HepG2 (cell line): ENCODE data around the gene DPP3. TPM values are rescaled to one million over a fixed set of nuclear protein-coding genes. Genes with fewer than 3 reads are reported as not detected.

Experiments used
- BORCS8-MEF2B ChIP-seq: sonication (generic); formaldehyde crosslinking; IDR thresholded peaks from 2 replicates; pipeline ENCODE4 v1.8.0; 2022; ENCODE audit warnings: mild to moderate bottlenecking, missing genetic modification reagents
- DBP ChIP-seq: sonication (generic); formaldehyde crosslinking; IDR thresholded peaks from 2 replicates; pipeline ENCODE4 v1.4.0; 2020; ENCODE audit warnings: missing genetic modification reagents; ENCODE audit errors: not compliant biosample characterization
- ERF ChIP-seq: IDR thresholded peaks from 2 replicates; pipeline ENCODE4 v1.6.1; 2018; ENCODE audit warnings: missing biosample characterization, missing genetic modification reagents
- FOXO4 ChIP-seq: sonication (generic); formaldehyde crosslinking; conservative IDR thresholded peaks from 2 replicates; pipeline ENCODE4 v1.8.1; 2023; ENCODE audit warnings: missing genetic modification reagents
- HNF4A ChIP-seq: sonication (generic); formaldehyde crosslinking; IDR thresholded peaks from 2 replicates; pipeline ENCODE4 v1.4.0; 2020; ENCODE audit warnings: missing genetic modification reagents
- HOMEZ ChIP-seq: IDR thresholded peaks from 2 replicates; pipeline ENCODE4 v1.6.1; 2016; ENCODE audit warnings: low read depth
- HOXA7 ChIP-seq: sonication (generic); formaldehyde crosslinking; IDR thresholded peaks from 2 replicates; pipeline ENCODE4 v1.8.1; 2022; ENCODE audit warnings: mild to moderate bottlenecking, missing genetic modification reagents, moderate library complexity
- IRF2 ChIP-seq: IDR thresholded peaks from 2 replicates; pipeline ENCODE4 v1.6.1; 2018; ENCODE audit warnings: missing genetic modification reagents, missing compliant biosample characterization
- PHF21A ChIP-seq: sonication (generic); formaldehyde crosslinking; IDR thresholded peaks from 2 replicates; pipeline ENCODE4 v1.5.0; 2020; ENCODE audit warnings: mild to moderate bottlenecking, missing genetic modification reagents
- RBFOX2 ChIP-seq: fragments of 200-400 bp; formaldehyde crosslinking; IDR thresholded peaks from 2 replicates; pipeline ENCODE4 v1.6.1; 2017; ENCODE audit warnings: low read depth, mild to moderate bottlenecking, low read length
- ZBTB37 ChIP-seq: sonication (generic); formaldehyde crosslinking; IDR thresholded peaks from 2 replicates; pipeline ENCODE4 v1.4.0; 2020; ENCODE audit warnings: mild to moderate bottlenecking, missing genetic modification reagents
- ZBTB44 ChIP-seq: sonication (generic); formaldehyde crosslinking; IDR thresholded peaks from 2 replicates; pipeline ENCODE4 v1.4.0; 2020; ENCODE audit warnings: missing genetic modification reagents
- ZFP90 ChIP-seq: sonication (generic); formaldehyde crosslinking; IDR thresholded peaks from 2 replicates; pipeline ENCODE4 v1.8.0; 2022; ENCODE audit warnings: missing genetic modification reagents, mild to moderate bottlenecking, inconsistent platforms, borderline replicate concordance
- ZFY ChIP-seq: sonication (generic); formaldehyde crosslinking; IDR thresholded peaks from 2 replicates; pipeline ENCODE4 v1.4.0; 2020; ENCODE audit warnings: missing genetic modification reagents
- ZNF205 ChIP-seq: IDR thresholded peaks from 2 replicates; pipeline ENCODE4 v1.6.1; 2018; ENCODE audit warnings: missing biosample characterization, missing genetic modification reagents
- ZNF546 ChIP-seq: sonication (generic); formaldehyde crosslinking; conservative IDR thresholded peaks from 2 replicates; pipeline ENCODE4 v1.8.1; 2023; ENCODE audit warnings: mild to moderate bottlenecking, missing genetic modification reagents
- ZNF547 ChIP-seq: sonication (generic); formaldehyde crosslinking; IDR thresholded peaks from 2 replicates; pipeline ENCODE4 v1.5.1; 2020; ENCODE audit warnings: mild to moderate bottlenecking, missing genetic modification reagents
- ZNF776 ChIP-seq: sonication (generic); formaldehyde crosslinking; IDR thresholded peaks from 2 replicates; pipeline ENCODE4 v1.4.0; 2020; ENCODE audit warnings: mild to moderate bottlenecking, missing genetic modification reagents
- ZNF777 ChIP-seq: sonication (generic); formaldehyde crosslinking; IDR thresholded peaks from 2 replicates; pipeline ENCODE4 v1.4.0; 2020; ENCODE audit warnings: missing genetic modification reagents
- ZNF782 ChIP-seq: sonication (generic); formaldehyde crosslinking; IDR thresholded peaks from 2 replicates; pipeline ENCODE4 v1.4.0; 2020; ENCODE audit warnings: missing genetic modification reagents, mild to moderate bottlenecking, borderline replicate concordance
- ZNF790 ChIP-seq: sonication (generic); formaldehyde crosslinking; IDR thresholded peaks from 2 replicates; pipeline ENCODE4 v1.8.0; 2022; ENCODE audit warnings: missing genetic modification reagents, mild to moderate bottlenecking, borderline replicate concordance
- ZSCAN30 ChIP-seq: sonication (generic); formaldehyde crosslinking; IDR thresholded peaks from 2 replicates; pipeline ENCODE4 v1.5.0; 2020; ENCODE audit warnings: mild to moderate bottlenecking, missing genetic modification reagents
- polyA plus RNA-seq, 8 experiments: library from polyadenylated mRNA; depleted of rRNA in 3 of 8; stranded (reverse) in 7 of 8; unstranded in 1 of 8; fragments of >200 nt; fragmentation: Illumina TruSeq in 4 of 8; extraction: Trizol in 4 of 8; gene quantifications; 2 replicates each; pipeline versions ENCODE4 v1.2.1 to v1.2.3, GENCODE V29; 2011 to 2016; ENCODE audit warnings: low read depth in 4 of 8, missing spikeins in 1 of 8, mixed read lengths in 1 of 8; ENCODE audit not compliant: insufficient read depth in 1 of 8
- total RNA-seq, 5 experiments: library from RNA; depleted of rRNA; stranded (reverse); fragments of >200 nt; fragmentation: Illumina TruSeq; extraction: Trizol; gene quantifications; 2 replicates each; pipeline ENCODE4 v1.2.3, GENCODE V29; 2016; ENCODE audit warnings: low read depth in 1 of 5

Gene DPP3
- total and polyA plus RNA-seq, 2 of the 13 experiments (the other 11 are each of a cell fraction or from before 2014, with no cell fraction given) = 38.4 to 59.8 TPM

- TF ChIP-seq FOXO4 (CRISPR knock-in tag) = no peak
- TF ChIP-seq ZSCAN30 (CRISPR knock-in tag) = peak; percentile 78; the same call in 1 of the 2 replicates
- no peak for TF ChIP-seq HOXA7 (CRISPR knock-in tag)
- TF ChIP-seq ZBTB44 (CRISPR knock-in tag) = no peak; the same call in 1 of the 2 replicates
- TF ChIP-seq HOMEZ = no peak
- TF ChIP-seq ZNF777 (CRISPR knock-in tag) = peak; percentile 86
- no peak; the same call in 1 of the 2 replicates for TF ChIP-seq ZFP90 (CRISPR knock-in tag)
- TF ChIP-seq ZNF790 (CRISPR knock-in tag) = no peak
- 0 out of 2 replicates have a peak, but pooled peaks have one; percentile 13 for TF ChIP-seq ERF (CRISPR knock-in tag)
- TF ChIP-seq ZNF782 (CRISPR knock-in tag) = no peak; the same call in 1 of the 2 replicates
- TF ChIP-seq ZNF205 (CRISPR knock-in tag) = no peak
- peak; percentile 51; the same call in 1 of the 2 replicates for TF ChIP-seq ZNF546
- TF ChIP-seq DBP = no peak
- peak; percentile 91 for TF ChIP-seq ZFY (CRISPR knock-in tag)
- TF ChIP-seq RBFOX2 = peak; percentile 83
- peak; percentile 32; the same call in 1 of the 2 replicates for TF ChIP-seq PHF21A (CRISPR knock-in tag)
- peak; percentile 61 for TF ChIP-seq HNF4A (CRISPR knock-in tag)
- 0 out of 2 replicates have a peak, but pooled peaks have one; percentile 27 for TF ChIP-seq ZNF776 (CRISPR knock-in tag)
- TF ChIP-seq ZBTB37 = no peak
- TF ChIP-seq BORCS8-MEF2B (CRISPR knock-in tag) = no peak
- TF ChIP-seq ZNF547 (CRISPR knock-in tag) = peak; percentile 79; the same call in 1 of the 2 replicates
- TF ChIP-seq IRF2 = peak; percentile 64
Measured at GRCh38 chr11:66438504-66439466, 41.4 kb upstream of the DPP3 start, which contains the start of gene MRPL11 (continued).
